H9 (cell line): ENCODE measurements around the gene BIRC6. TPM values are rescaled to one million over a fixed set of nuclear protein-coding genes. Genes with fewer than 3 reads are reported as not detected.

Experiments used
- DNase-seq: peaks from one replicate; pipeline ENCODE4 v3.0.0-alpha.2; 2017
- H2AFZ ChIP-seq: one replicate; pipeline ENCODE4 v1.6.1; 2013; ENCODE audit warnings: mild to moderate bottlenecking, low read length, control low read depth, moderate library complexity
- H2AK5ac ChIP-seq: 2 replicates; pipeline ENCODE4 v1.6.1; 2013; ENCODE audit warnings: low read length, control low read depth, mixed read lengths; ENCODE audit not compliant: insufficient read length
- H2BK120ac ChIP-seq: one replicate; pipeline ENCODE4 v1.6.1; 2013; ENCODE audit warnings: low read depth, mild to moderate bottlenecking, low read length, control low read depth, inconsistent platforms; ENCODE audit not compliant: poor library complexity, severe bottlenecking
- H2BK12ac ChIP-seq: 2 replicates; pipeline ENCODE4 v1.6.1; 2013; ENCODE audit warnings: low read length, control low read depth, mixed read lengths, low read depth; ENCODE audit not compliant: insufficient read length
- H2BK15ac ChIP-seq: 2 replicates; pipeline ENCODE4 v1.6.1; 2013; ENCODE audit warnings: low read depth, low read length, control low read depth
- H2BK20ac ChIP-seq: one replicate; pipeline ENCODE4 v1.6.1; 2013; ENCODE audit warnings: low read depth, mild to moderate bottlenecking, low read length, control low read depth, inconsistent platforms; ENCODE audit not compliant: poor library complexity, severe bottlenecking
- H2BK5ac ChIP-seq: 2 replicates; pipeline ENCODE4 v1.6.1; 2013; ENCODE audit warnings: low read length, control low read depth, mixed read lengths; ENCODE audit not compliant: insufficient read length
- H3K14ac ChIP-seq: 2 replicates; pipeline ENCODE4 v1.6.1; 2013; ENCODE audit warnings: low read length, control low read depth; ENCODE audit not compliant: insufficient read depth
- H3K18ac ChIP-seq: 2 replicates; pipeline ENCODE4 v1.6.1; 2013; ENCODE audit warnings: low read depth, mild to moderate bottlenecking, mixed read lengths, low read length, control low read depth; ENCODE audit not compliant: insufficient read length
- H3K23ac ChIP-seq: 2 replicates; pipeline ENCODE4 v1.6.1; 2013; ENCODE audit warnings: low read length, control low read depth, mixed read lengths, low read depth; ENCODE audit not compliant: insufficient read length
- H3K23me2 ChIP-seq: 2 replicates; pipeline ENCODE4 v1.6.1; 2013; ENCODE audit warnings: low read depth, mild to moderate bottlenecking, mixed read lengths, low read length, control low read depth; ENCODE audit not compliant: insufficient read length, poor library complexity, severe bottlenecking
- H3K27ac ChIP-seq: 2 replicates; pipeline ENCODE4 v1.5.1; 2013; ENCODE audit warnings: low read length, control low read depth, mixed read lengths, low read depth; ENCODE audit not compliant: insufficient read length
- H3K27me3 ChIP-seq: 2 replicates; pipeline ENCODE4 v1.6.1; 2013; ENCODE audit warnings: low read length, control low read depth, inconsistent platforms; ENCODE audit not compliant: insufficient read depth
- H3K4ac ChIP-seq: 2 replicates; pipeline ENCODE4 v1.6.1; 2013; ENCODE audit warnings: low read depth, mild to moderate bottlenecking, control low read depth, inconsistent platforms, low read length, moderate library complexity
- H3K4me1 ChIP-seq: 2 replicates; pipeline ENCODE4 v1.6.1; 2013; ENCODE audit warnings: low read length, control low read depth, inconsistent platforms; ENCODE audit not compliant: insufficient read depth
- H3K4me2 ChIP-seq: 2 replicates; pipeline ENCODE4 v1.6.1; 2013; ENCODE audit warnings: low read length, control low read depth, mixed read lengths; ENCODE audit not compliant: insufficient read length, insufficient read depth
- H3K56ac ChIP-seq: 2 replicates; pipeline ENCODE4 v1.6.1; 2013; ENCODE audit warnings: low read depth, mild to moderate bottlenecking, mixed read lengths, low read length, control low read depth; ENCODE audit not compliant: insufficient read length
- H3K79me1 ChIP-seq: 2 replicates; pipeline ENCODE4 v1.6.1; 2013; ENCODE audit warnings: low read depth, mild to moderate bottlenecking, moderate library complexity, low read length, control low read depth, inconsistent platforms; ENCODE audit not compliant: insufficient read depth, poor library complexity, severe bottlenecking
- H3K79me2 ChIP-seq: 2 replicates; pipeline ENCODE4 v1.6.1; 2013; ENCODE audit warnings: low read length, control low read depth, inconsistent platforms; ENCODE audit not compliant: insufficient read depth
- H3K9ac ChIP-seq: 2 replicates; pipeline ENCODE4 v1.6.1; 2013; ENCODE audit warnings: low read length, control low read depth, mixed read lengths; ENCODE audit not compliant: insufficient read length; ENCODE audit errors: extremely low read depth
- H3K9me3 ChIP-seq: one replicate; pipeline ENCODE4 v1.6.1; 2013; ENCODE audit warnings: low read depth, low read length, inconsistent platforms; ENCODE audit not compliant: control insufficient read depth
- H3T11ph ChIP-seq: one replicate; pipeline ENCODE4 v1.6.1; 2013; ENCODE audit warnings: mild to moderate bottlenecking, low read length, control low read depth, inconsistent platforms
- H4K20me1 ChIP-seq: one replicate; pipeline ENCODE4 v1.6.1; 2013; ENCODE audit not compliant: control insufficient read depth, insufficient read length, insufficient read depth
- H4K5ac ChIP-seq: 2 replicates; pipeline ENCODE4 v1.6.1; 2013; ENCODE audit warnings: low read depth, mild to moderate bottlenecking, mixed read lengths, low read length, control low read depth; ENCODE audit not compliant: insufficient read length
- H4K8ac ChIP-seq: replicated peaks from 2 replicates; pipeline ENCODE4 v1.6.1; 2013; ENCODE audit warnings: low read length, control low read depth, mixed read lengths, low read depth; ENCODE audit not compliant: insufficient read length
- H4K91ac ChIP-seq: 2 replicates; pipeline ENCODE4 v1.6.1; 2013; ENCODE audit warnings: low read depth, mild to moderate bottlenecking, moderate library complexity, mixed read lengths, low read length, control low read depth; ENCODE audit not compliant: insufficient read length
- H3K27ac Mint-ChIP-seq, 3 experiments: 2 replicates in 2 of 3; 3 replicates in 1 of 3; pipeline ENCODE4 v1.8.0; 2020 to 2021; ENCODE audit warnings: mixed read lengths in 3 of 3, mild to moderate bottlenecking in 1 of 3, moderate library complexity in 1 of 3
- H3K27me3 Mint-ChIP-seq: 2 replicates; pipeline ENCODE4 v1.8.0; 2021; ENCODE audit warnings: low read depth, mild to moderate bottlenecking, moderate library complexity, mixed read lengths
- H3K36me3 Mint-ChIP-seq, 3 experiments: 2 replicates in 2 of 3; 3 replicates in 1 of 3; pipeline ENCODE4 v1.8.0; 2020 to 2021; ENCODE audit warnings: low read depth in 3 of 3, mixed read lengths in 3 of 3; ENCODE audit not compliant: insufficient read depth in 1 of 3
- H3K4me1 Mint-ChIP-seq, 2 experiments: 2 replicates each; pipeline ENCODE4 v1.8.0; 2020; ENCODE audit warnings: mixed read lengths in 2 of 2
- H3K4me3 Mint-ChIP-seq, 2 experiments: 2 replicates in 1 of 2; 3 replicates in 1 of 2; pipeline ENCODE4 v1.8.0; 2020 to 2021; ENCODE audit warnings: mild to moderate bottlenecking in 2 of 2, mixed read lengths in 2 of 2, moderate library complexity in 1 of 2
- H3K9me3 Mint-ChIP-seq, 2 experiments: 2 replicates in 1 of 2; 3 replicates in 1 of 2; pipeline ENCODE4 v1.8.0; 2020; ENCODE audit warnings: mild to moderate bottlenecking in 2 of 2, mixed read lengths in 2 of 2, moderate library complexity in 1 of 2
- WGBS: extraction: QIAGEN DNeasy Blood & Tissue Kit; methylation state at CpG from one replicate; pipeline ENCODE4 v1.1.7; 2013; ENCODE audit warnings: missing lambda C conversion rate, low lambda C conversion rate, mixed read lengths; ENCODE audit not compliant: insufficient read length; ENCODE audit errors: extremely low coverage; 5-methylcytosine and 5-hydroxymethylcytosine counted together
- total RNA-seq: library from RNA; stranded (reverse); gene quantifications from 2 replicates; pipeline ENCODE4 v1.2.1, GENCODE V29; 2021
- TF ChIP-seq, protein P1 (sequence below): fragments of 200-600 bp; sonication (generic); conservative IDR thresholded peaks from 3 replicates; pipeline ENCODE4 v1.8.0; 2021; ENCODE audit warnings: antibody characterized with exemption, mild to moderate bottlenecking

BIRC6 gene
- total RNA-seq, 1 experiment from 2014 or later: 78.8 TPM

DNA sequence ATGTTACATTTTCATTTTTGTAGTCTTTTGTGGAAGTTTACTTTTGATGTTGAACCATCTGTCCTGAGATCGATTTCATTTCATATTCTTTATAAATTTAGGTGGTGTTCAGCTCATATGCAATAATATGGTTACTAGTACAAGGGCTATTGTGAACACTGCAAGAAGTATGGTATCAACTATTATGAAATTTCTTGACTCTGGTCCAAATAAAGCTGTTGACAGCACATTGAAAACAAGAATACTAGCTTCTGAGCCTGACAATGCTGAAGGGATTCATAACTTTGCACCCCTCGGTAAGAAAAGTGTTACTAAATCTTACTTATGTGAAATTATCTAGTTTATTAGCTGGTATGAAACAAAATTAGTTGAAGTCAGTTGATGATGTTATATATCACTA is 146.1 kb downstream of the BIRC6 start:
- no peak overlapping the region for H3K9ac ChIP-seq
- H3K4me3 Mint-ChIP-seq: no peak overlapping the region
- H2BK5ac ChIP-seq: no peak overlapping the region
- no peaks in the 10 kb centered on the region for H3K4me1 ChIP-seq
- H2BK120ac ChIP-seq: no peak overlapping the region
- H3K27me3 Mint-ChIP-seq: no peaks in the 10 kb centered on the region
- no peak overlapping the region for H4K5ac ChIP-seq
- H2AFZ ChIP-seq: no peak overlapping the region
- no peak overlapping the region for H2BK20ac ChIP-seq
- no peak overlapping the region for H3K4me2 ChIP-seq
- no peak overlapping the region for H4K91ac ChIP-seq
- H3K4me1 Mint-ChIP-seq: no peaks in the 10 kb centered on the region
- H2AK5ac ChIP-seq: no peak overlapping the region
- no peak overlapping the region for H3K27ac Mint-ChIP-seq
- no CpG with 5 or more reads among the region's 2 CpGs for WGBS
- no peaks in the 10 kb centered on the region for H3K23me2 ChIP-seq
- H3K27ac ChIP-seq: no peak overlapping the region
- no peak overlapping the region for H3K4ac ChIP-seq
- H2BK12ac ChIP-seq: no peak overlapping the region
- no peaks in the 10 kb centered on the region for H4K20me1 ChIP-seq
- no peak overlapping the region for H3K18ac ChIP-seq
- H3K9me3 ChIP-seq: no peaks in the 10 kb centered on the region
- H4K8ac ChIP-seq: no peak overlapping the region
- H3K79me1 ChIP-seq: no peaks in the 10 kb centered on the region
- no peaks in the 10 kb centered on the region for H3K79me2 ChIP-seq
- TF ChIP-seq, protein P1, sequence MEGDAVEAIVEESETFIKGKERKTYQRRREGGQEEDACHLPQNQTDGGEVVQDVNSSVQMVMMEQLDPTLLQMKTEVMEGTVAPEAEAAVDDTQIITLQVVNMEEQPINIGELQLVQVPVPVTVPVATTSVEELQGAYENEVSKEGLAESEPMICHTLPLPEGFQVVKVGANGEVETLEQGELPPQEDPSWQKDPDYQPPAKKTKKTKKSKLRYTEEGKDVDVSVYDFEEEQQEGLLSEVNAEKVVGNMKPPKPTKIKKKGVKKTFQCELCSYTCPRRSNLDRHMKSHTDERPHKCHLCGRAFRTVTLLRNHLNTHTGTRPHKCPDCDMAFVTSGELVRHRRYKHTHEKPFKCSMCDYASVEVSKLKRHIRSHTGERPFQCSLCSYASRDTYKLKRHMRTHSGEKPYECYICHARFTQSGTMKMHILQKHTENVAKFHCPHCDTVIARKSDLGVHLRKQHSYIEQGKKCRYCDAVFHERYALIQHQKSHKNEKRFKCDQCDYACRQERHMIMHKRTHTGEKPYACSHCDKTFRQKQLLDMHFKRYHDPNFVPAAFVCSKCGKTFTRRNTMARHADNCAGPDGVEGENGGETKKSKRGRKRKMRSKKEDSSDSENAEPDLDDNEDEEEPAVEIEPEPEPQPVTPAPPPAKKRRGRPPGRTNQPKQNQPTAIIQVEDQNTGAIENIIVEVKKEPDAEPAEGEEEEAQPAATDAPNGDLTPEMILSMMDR: no peak
- H3T11ph ChIP-seq: no peak overlapping the region
- DNase-seq: no peak
- H2BK15ac ChIP-seq: no peak overlapping the region
- H3K9me3 Mint-ChIP-seq: no peaks in the 10 kb centered on the region
- H3K56ac ChIP-seq: no peak overlapping the region
- no peak overlapping the region for H3K23ac ChIP-seq
- no peak overlapping the region for H3K14ac ChIP-seq
- H3K27me3 ChIP-seq: no peaks in the 10 kb centered on the region
- peaks cover 6 to 64% (median 42%) of the 10 kb centered on the region in 3 experiments; a peak in 6 of 7 replicates for H3K36me3 Mint-ChIP-seq
